SK-N-SH (cell line): ENCODE data around the gene ERICH6. TPM values are rescaled to one million over a fixed set of nuclear protein-coding genes. Genes with fewer than 3 reads are reported as not detected.

ENCODE experiments used
- CTCF ChIA-PET: fragments of 300-600, 350-600 bp; formaldehyde crosslinking; extraction: SDS; loops from one replicate; lab custom pipeline; 2021; lab: Yijun Ruan, JAX
- POLR2A ChIA-PET: fragments of 350-600 bp; sonication (Branson Sonifier 250); formaldehyde crosslinking; extraction: SDS; loops from one replicate; lab custom pipeline; 2020; ENCODE audit warnings: antibody characterized with exemption, inconsistent platforms; lab: Yijun Ruan, JAX
- DNase-seq: peaks from one replicate; pipeline ENCODE4 v3.0.0; 2012
- H2AFZ ChIP-seq: fragments of 200-600 bp; sonication (generic); 2 replicates; pipeline ENCODE4 v1.8.1; 2016; ENCODE audit warnings: antibody characterized with exemption, mild to moderate bottlenecking, low read depth
- H3F3A ChIP-seq: fragments of 200-600 bp; sonication (generic); replicated peaks from 2 replicates; pipeline ENCODE3; 2016; ENCODE audit warnings: antibody characterized with exemption, mild to moderate bottlenecking; ENCODE audit not compliant: insufficient read depth
- H3K27ac ChIP-seq, 2 experiments: fragments of 200-500 bp in 1 of 2; fragments of 200-600 bp in 1 of 2; sonication (Bioruptor generic) in 1 of 2; sonication (generic), shearing (Covaris generic) in 1 of 2; 2 replicates each; pipeline versions ENCODE4 v1.5.1 to v1.6.1; 2014 to 2016; ENCODE audit warnings: low read depth in 2 of 2, inconsistent platforms in 1 of 2, low read length in 1 of 2, mild to moderate bottlenecking in 1 of 2, mixed read lengths in 1 of 2
- H3K27me3 ChIP-seq: fragments of 200-600 bp; sonication (generic), shearing (Covaris generic); 2 replicates; pipeline ENCODE4 v1.6.1; 2016; ENCODE audit warnings: mixed run types; ENCODE audit not compliant: insufficient read depth
- H3K36me3 ChIP-seq, 2 experiments: fragments of 200-500 bp in 1 of 2; fragments of 200-600 bp in 1 of 2; sonication (Bioruptor generic) in 1 of 2; sonication (generic) in 1 of 2; replicated peaks in 1 of 2; 2 replicates each; pipeline versions ENCODE3 to v1.5.1; 2014 to 2016; ENCODE audit warnings: low read length in 1 of 2, mild to moderate bottlenecking in 1 of 2; ENCODE audit not compliant: insufficient read depth in 2 of 2, control insufficient read depth in 1 of 2
- H3K4me1 ChIP-seq, 2 experiments: fragments of 200-500 bp in 1 of 2; fragments of 200-600 bp in 1 of 2; sonication (Bioruptor generic) in 1 of 2; sonication (generic), shearing (Covaris generic) in 1 of 2; 2 replicates each; pipeline versions ENCODE4 v1.5.1 to v1.6.1; 2014 to 2016; ENCODE audit warnings: low read depth in 1 of 2, low read length in 1 of 2, mixed run types in 1 of 2; ENCODE audit not compliant: insufficient read depth in 2 of 2, control insufficient read depth in 1 of 2
- H3K4me2 ChIP-seq: fragments of 200-600 bp; sonication (generic), shearing (Covaris generic); 2 replicates; pipeline ENCODE4 v1.6.1; 2017; ENCODE audit warnings: mixed run types
- H3K4me3 ChIP-seq, 2 experiments: fragments of 200-500 bp in 1 of 2; fragments of 200-600 bp in 1 of 2; sonication (Bioruptor generic) in 1 of 2; sonication (generic), shearing (Covaris generic) in 1 of 2; 2 replicates each; pipeline versions ENCODE4 v1.5.1 to v1.8.1; 2014 to 2016; ENCODE audit warnings: low read depth in 2 of 2, inconsistent platforms in 1 of 2, low read length in 1 of 2, mild to moderate bottlenecking in 1 of 2, mixed read lengths in 1 of 2, moderate library complexity in 1 of 2
- H3K79me2 ChIP-seq: fragments of 200-600 bp; sonication (generic); 2 replicates; pipeline ENCODE4 v1.8.1; 2017; ENCODE audit warnings: mild to moderate bottlenecking; ENCODE audit not compliant: insufficient read depth
- H3K9ac ChIP-seq: fragments of 200-600 bp; sonication (generic); 2 replicates; pipeline ENCODE4 v1.6.1; 2017; ENCODE audit warnings: mixed run types
- H3K9me2 ChIP-seq: fragments of 200-600 bp; sonication (generic); 2 replicates; pipeline ENCODE4 v1.6.1; 2017; ENCODE audit warnings: mixed run types
- H3K9me3 ChIP-seq: fragments of 200-600 bp; sonication (generic); 2 replicates; pipeline ENCODE4 v1.6.1; 2017; ENCODE audit warnings: mixed run types, mild to moderate bottlenecking, moderate library complexity
- H4K20me1 ChIP-seq: fragments of 200-600 bp; sonication (generic); 2 replicates; pipeline ENCODE4 v1.6.1; 2017; ENCODE audit warnings: mild to moderate bottlenecking, mixed run types; ENCODE audit not compliant: insufficient read depth
- CTCF ChIP-seq: fragments of 200-600 bp; sonication (generic); IDR thresholded peaks from 2 replicates; pipeline ENCODE4 v1.6.1; 2017; ENCODE audit warnings: antibody characterized with exemption, mild to moderate bottlenecking, moderate library complexity
- ELF1 ChIP-seq: IDR thresholded peaks from 2 replicates; pipeline ENCODE4 v1.4.0; 2012
- FOSL2 ChIP-seq: IDR thresholded peaks from 2 replicates; pipeline ENCODE4 v1.4.0; 2012; ENCODE audit warnings: low read depth, mild to moderate bottlenecking, moderate library complexity, borderline replicate concordance
- JUND ChIP-seq: IDR thresholded peaks from 2 replicates; pipeline ENCODE4 v1.4.0; 2012
- MAX ChIP-seq: IDR thresholded peaks from 2 replicates; pipeline ENCODE4 v1.4.0; 2012; ENCODE audit warnings: low read depth
- MEF2A ChIP-seq: IDR thresholded peaks from 2 replicates; pipeline ENCODE4 v1.4.0; 2012; ENCODE audit warnings: low read depth, borderline replicate concordance
- PBX3 ChIP-seq: IDR thresholded peaks from 2 replicates; pipeline ENCODE4; 2012
- POLR2AphosphoS5 ChIP-seq: IDR thresholded peaks from 2 replicates; pipeline ENCODE4 v1.6.1; 2012; ENCODE audit warnings: low read depth, low read length
- RAD21 ChIP-seq: IDR thresholded peaks from 2 replicates; pipeline ENCODE4 v1.6.1; 2012; ENCODE audit warnings: mild to moderate bottlenecking, low read length
- SMC3 ChIP-seq: IDR thresholded peaks from 2 replicates; pipeline ENCODE4 v1.6.1; 2012; ENCODE audit warnings: low read depth, low read length, improper control_type of control experiment
- USF1 ChIP-seq: IDR thresholded peaks from 2 replicates; pipeline ENCODE4 v1.4.0; 2012; ENCODE audit warnings: low read depth, borderline replicate concordance
- ZBTB33 ChIP-seq: IDR thresholded peaks from 2 replicates; pipeline ENCODE4 v1.4.0; 2012; ENCODE audit warnings: low read depth, borderline replicate concordance
- WGBS: methylation state at CpG from one replicate; pipeline ENCODE4 v1.1.6; 2017; ENCODE audit warnings: low lambda C conversion rate; 5-methylcytosine and 5-hydroxymethylcytosine counted together
- polyA plus RNA-seq, 3 experiments: library from polyadenylated mRNA; depleted of rRNA; stranded (reverse); fragments of >200 nt; gene quantifications; 2 replicates each; pipeline ENCODE4 v1.2.3, GENCODE V29; 2012

ERICH6 gene
- polyA plus RNA-seq, 1 of the 3 experiments (the other 2 are of a cell fraction): 0.08 TPM

- WGBS: 88% methylated on average over 12 of the region's 12 CpGs
- Histone ChIP-seq H3K36me3 (no peaks in the 10 kb centered on the region), H3K27me3 (no peaks in the 10 kb centered on the region), H3K27ac (no peak overlapping the region), H4K20me1 (no peaks in the 10 kb centered on the region), H3K9me2 (no peaks in the 10 kb centered on the region), H3K9ac (no peak overlapping the region), H3K9me3 (no peaks in the 10 kb centered on the region), H3K79me2 (no peaks in the 10 kb centered on the region), H3F3A (no peaks in the 10 kb centered on the region), H3K4me1 (no peaks in the 10 kb centered on the region), H2AFZ (no peak overlapping the region), H3K4me3 (no peak overlapping the region), H3K4me2 (no peak overlapping the region)
- ChIA-PET CTCF (no interaction called here), POLR2A (no interaction called here)
- DNase-seq: no peak
- TF ChIP-seq MAX (no peak), PBX3 (no peak), ELF1 (no peak), JUND (no peak), CTCF (no peak)
Measured at GRCh38 chr3:150640256-150640655, 63.5 kb downstream of the ERICH6 start.

GRCh38 chr3:150639262-150639661, 64.5 kb downstream of the ERICH6 start:
- H3K27ac ChIP-seq: no peak overlapping the region
- WGBS: 74% methylated on average over 5 of the region's 5 CpGs
- ChIA-PET POLR2A (no interaction called here), CTCF (no interaction called here)
- H3K9me2 ChIP-seq: no peaks in the 10 kb centered on the region
- no peaks in the 10 kb centered on the region for H3K79me2 ChIP-seq
- DNase-seq: no peak
- H3K4me2 ChIP-seq: no peak overlapping the region
- no peaks in the 10 kb centered on the region for H3K9me3 ChIP-seq
- no peaks in the 10 kb centered on the region for H3F3A ChIP-seq
- no peaks in the 10 kb centered on the region for H3K4me1 ChIP-seq
- no peak overlapping the region for H3K9ac ChIP-seq
- H3K27me3 ChIP-seq: no peaks in the 10 kb centered on the region
- TF ChIP-seq ZBTB33 (no peak), POLR2AphosphoS5 (no peak), SMC3 (no peak), FOSL2 (no peak), USF1 (no peak), MEF2A (no peak), RAD21 (no peak)
- no peaks in the 10 kb centered on the region for H4K20me1 ChIP-seq
- no peak overlapping the region for H3K4me3 ChIP-seq
- no peaks in the 10 kb centered on the region for H3K36me3 ChIP-seq
- no peak overlapping the region for H2AFZ ChIP-seq
